Neural cell (in vitro differentiated cells): ENCODE results near the gene HIBCH. TPM values are rescaled to one million over a fixed set of nuclear protein-coding genes. Genes with fewer than 3 reads are reported as not detected.

Experiments used
- H2AFZ ChIP-seq: fragments of 200-600, 300-800 bp; sonication (generic), shearing (Covaris generic); 2 replicates; pipeline ENCODE4 v1.6.0; 2014; ENCODE audit warnings: low read depth, mild to moderate bottlenecking, antibody characterized with exemption, low read length, moderate library complexity
- H3F3A ChIP-seq: fragments of 200-600 bp; shearing (Covaris generic); 2 replicates; pipeline ENCODE4 v1.6.1; 2016; ENCODE audit warnings: mild to moderate bottlenecking, moderate library complexity, mixed read lengths, antibody characterized with exemption, low read length; ENCODE audit not compliant: insufficient read depth, poor library complexity, severe bottlenecking
- H3K27ac ChIP-seq: fragments of 200-600, 300-800 bp; sonication (generic), shearing (Covaris generic); 2 replicates; pipeline ENCODE4 v1.5.1; 2014; ENCODE audit warnings: mild to moderate bottlenecking, low read length, moderate library complexity
- H3K27me3 ChIP-seq: fragments of 300-800, 200-600 bp; sonication (generic), shearing (Covaris generic); 2 replicates; pipeline ENCODE4 v1.6.0; 2014; ENCODE audit warnings: mild to moderate bottlenecking, low read depth, low read length, moderate library complexity; ENCODE audit not compliant: insufficient read depth
- H3K36me3 ChIP-seq: fragments of 300-800, 200-600 bp; sonication (generic), shearing (Covaris generic); 2 replicates; pipeline ENCODE4 v1.5.1; 2014; ENCODE audit warnings: mild to moderate bottlenecking, antibody characterized with exemption, low read length, moderate library complexity; ENCODE audit not compliant: insufficient read depth
- H3K4me2 ChIP-seq: fragments of 300-800, 200-600 bp; sonication (generic), shearing (Covaris generic); 2 replicates; pipeline ENCODE4 v1.6.0; 2014; ENCODE audit warnings: mild to moderate bottlenecking, low read length
- H3K4me3 ChIP-seq: fragments of 300-800, 200-600 bp; sonication (generic), shearing (Covaris generic); 2 replicates; pipeline ENCODE4 v1.5.1; 2014; ENCODE audit warnings: mild to moderate bottlenecking, low read length, moderate library complexity
- H3K79me2 ChIP-seq: fragments of 200-600 bp; shearing (Covaris generic); replicated peaks from 2 replicates; pipeline ENCODE4 v1.6.0; 2014; ENCODE audit warnings: mild to moderate bottlenecking, low read length, moderate library complexity; ENCODE audit not compliant: insufficient read depth
- H3K9ac ChIP-seq: fragments of 300-800, 200-600 bp; sonication (generic), shearing (Covaris generic); 2 replicates; pipeline ENCODE4 v1.6.1; 2016; ENCODE audit warnings: mild to moderate bottlenecking, low read length, mixed read lengths
- H3K9me2 ChIP-seq: fragments of 200-600 bp; shearing (Covaris generic); 2 replicates; pipeline ENCODE4 v1.6.1; 2016; ENCODE audit warnings: mild to moderate bottlenecking, low read length, mixed read lengths; ENCODE audit not compliant: insufficient read depth
- H3K9me3 ChIP-seq: fragments of 200-600, 300-800 bp; sonication (generic), shearing (Covaris generic); 2 replicates; pipeline ENCODE4 v1.6.1; 2016; ENCODE audit warnings: mild to moderate bottlenecking, mixed run types, low read length, moderate library complexity, mixed read lengths
- H4K20me1 ChIP-seq: fragments of 200-600 bp; shearing (Covaris generic); 2 replicates; pipeline ENCODE4 v1.6.1; 2016; ENCODE audit warnings: mild to moderate bottlenecking, mixed run types; ENCODE audit not compliant: insufficient read depth
- EP300 ChIP-seq: fragments of 450-650 bp; conservative IDR thresholded peaks from 2 replicates; pipeline ENCODE4 v1.6.1; 2014; ENCODE audit warnings: antibody characterized with exemption, mild to moderate bottlenecking, moderate library complexity; ENCODE audit not compliant: poor library complexity, severe bottlenecking
- EZH2 ChIP-seq: fragments of 200-600, 300-800 bp; shearing (Covaris generic), sonication (generic); IDR thresholded peaks from 2 replicates; pipeline ENCODE4 v1.6.1; 2014; ENCODE audit warnings: antibody characterized with exemption, low read length, borderline replicate concordance, mild to moderate bottlenecking; ENCODE audit not compliant: insufficient read depth, poor library complexity, severe bottlenecking
- MXI1 ChIP-seq: fragments of 450-650 bp; conservative IDR thresholded peaks from 2 replicates; pipeline ENCODE4 v1.6.1; 2014; ENCODE audit warnings: antibody characterized with exemption, mild to moderate bottlenecking; ENCODE audit not compliant: poor library complexity, severe bottlenecking
- POLR2AphosphoS5 ChIP-seq: IDR thresholded peaks from 2 replicates; pipeline ENCODE4 v1.6.1; 2012
- RAD21 ChIP-seq: fragments of 450-650 bp; conservative IDR thresholded peaks from 2 replicates; pipeline ENCODE4 v1.6.1; 2014; ENCODE audit warnings: antibody characterized with exemption, mild to moderate bottlenecking, moderate library complexity
- SMC3 ChIP-seq: fragments of 450-650 bp; conservative IDR thresholded peaks from 2 replicates; pipeline ENCODE4 v1.6.1; 2014; ENCODE audit warnings: antibody characterized with exemption, mild to moderate bottlenecking, moderate library complexity; ENCODE audit not compliant: poor library complexity
- TAF1 ChIP-seq: IDR thresholded peaks from 2 replicates; pipeline ENCODE4 v1.6.1; 2012; ENCODE audit warnings: low read depth
- polyA plus RNA-seq: library from polyadenylated mRNA; depleted of rRNA; stranded (reverse); fragments of >200 nt; gene quantifications from 2 replicates; pipeline ENCODE4 v1.2.3, GENCODE V29; 2014
- TF ChIP-seq, protein P1 (sequence below): IDR thresholded peaks from 2 replicates; pipeline ENCODE4 v1.6.1; 2012; ENCODE audit warnings: borderline replicate concordance
- TF ChIP-seq, protein P2 (sequence below): fragments of 450-650 bp; IDR thresholded peaks from 2 replicates; pipeline ENCODE4 v1.5.1; 2014; ENCODE audit warnings: antibody characterized with exemption, mild to moderate bottlenecking, moderate library complexity; ENCODE audit not compliant: poor library complexity, severe bottlenecking

Gene HIBCH
- polyA plus RNA-seq, 1 donor from 2014 or later, result 17.8 TPM

DNA sequence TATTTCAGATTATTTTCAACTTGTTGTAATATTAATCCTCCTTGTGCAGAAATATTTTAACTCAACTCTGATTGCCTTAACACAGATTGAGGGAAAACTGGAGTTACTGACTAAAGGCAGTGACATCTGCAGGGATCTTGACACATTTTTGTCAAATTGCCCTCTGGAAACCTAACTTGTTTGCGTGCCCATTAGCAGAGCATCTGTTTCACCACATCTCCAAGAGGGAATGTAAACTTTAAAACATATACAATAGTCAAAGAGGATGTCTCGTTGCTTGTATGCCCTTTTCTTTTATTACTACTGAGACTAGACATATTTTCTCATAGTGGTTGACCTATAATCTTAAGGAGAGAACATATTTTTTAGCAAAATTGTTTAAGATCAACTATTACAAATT is 38.0 kb upstream of the HIBCH start:
- TF ChIP-seq TAF1, result no peak
- TF ChIP-seq, protein P1, sequence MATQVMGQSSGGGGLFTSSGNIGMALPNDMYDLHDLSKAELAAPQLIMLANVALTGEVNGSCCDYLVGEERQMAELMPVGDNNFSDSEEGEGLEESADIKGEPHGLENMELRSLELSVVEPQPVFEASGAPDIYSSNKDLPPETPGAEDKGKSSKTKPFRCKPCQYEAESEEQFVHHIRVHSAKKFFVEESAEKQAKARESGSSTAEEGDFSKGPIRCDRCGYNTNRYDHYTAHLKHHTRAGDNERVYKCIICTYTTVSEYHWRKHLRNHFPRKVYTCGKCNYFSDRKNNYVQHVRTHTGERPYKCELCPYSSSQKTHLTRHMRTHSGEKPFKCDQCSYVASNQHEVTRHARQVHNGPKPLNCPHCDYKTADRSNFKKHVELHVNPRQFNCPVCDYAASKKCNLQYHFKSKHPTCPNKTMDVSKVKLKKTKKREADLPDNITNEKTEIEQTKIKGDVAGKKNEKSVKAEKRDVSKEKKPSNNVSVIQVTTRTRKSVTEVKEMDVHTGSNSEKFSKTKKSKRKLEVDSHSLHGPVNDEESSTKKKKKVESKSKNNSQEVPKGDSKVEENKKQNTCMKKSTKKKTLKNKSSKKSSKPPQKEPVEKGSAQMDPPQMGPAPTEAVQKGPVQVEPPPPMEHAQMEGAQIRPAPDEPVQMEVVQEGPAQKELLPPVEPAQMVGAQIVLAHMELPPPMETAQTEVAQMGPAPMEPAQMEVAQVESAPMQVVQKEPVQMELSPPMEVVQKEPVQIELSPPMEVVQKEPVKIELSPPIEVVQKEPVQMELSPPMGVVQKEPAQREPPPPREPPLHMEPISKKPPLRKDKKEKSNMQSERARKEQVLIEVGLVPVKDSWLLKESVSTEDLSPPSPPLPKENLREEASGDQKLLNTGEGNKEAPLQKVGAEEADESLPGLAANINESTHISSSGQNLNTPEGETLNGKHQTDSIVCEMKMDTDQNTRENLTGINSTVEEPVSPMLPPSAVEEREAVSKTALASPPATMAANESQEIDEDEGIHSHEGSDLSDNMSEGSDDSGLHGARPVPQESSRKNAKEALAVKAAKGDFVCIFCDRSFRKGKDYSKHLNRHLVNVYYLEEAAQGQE, result no peak
- no peak for TF ChIP-seq SMC3
- TF ChIP-seq MXI1, result no peak
- no peak for TF ChIP-seq POLR2AphosphoS5
- no peak for TF ChIP-seq EP300
- TF ChIP-seq RAD21, result no peak
- TF ChIP-seq, protein P2, sequence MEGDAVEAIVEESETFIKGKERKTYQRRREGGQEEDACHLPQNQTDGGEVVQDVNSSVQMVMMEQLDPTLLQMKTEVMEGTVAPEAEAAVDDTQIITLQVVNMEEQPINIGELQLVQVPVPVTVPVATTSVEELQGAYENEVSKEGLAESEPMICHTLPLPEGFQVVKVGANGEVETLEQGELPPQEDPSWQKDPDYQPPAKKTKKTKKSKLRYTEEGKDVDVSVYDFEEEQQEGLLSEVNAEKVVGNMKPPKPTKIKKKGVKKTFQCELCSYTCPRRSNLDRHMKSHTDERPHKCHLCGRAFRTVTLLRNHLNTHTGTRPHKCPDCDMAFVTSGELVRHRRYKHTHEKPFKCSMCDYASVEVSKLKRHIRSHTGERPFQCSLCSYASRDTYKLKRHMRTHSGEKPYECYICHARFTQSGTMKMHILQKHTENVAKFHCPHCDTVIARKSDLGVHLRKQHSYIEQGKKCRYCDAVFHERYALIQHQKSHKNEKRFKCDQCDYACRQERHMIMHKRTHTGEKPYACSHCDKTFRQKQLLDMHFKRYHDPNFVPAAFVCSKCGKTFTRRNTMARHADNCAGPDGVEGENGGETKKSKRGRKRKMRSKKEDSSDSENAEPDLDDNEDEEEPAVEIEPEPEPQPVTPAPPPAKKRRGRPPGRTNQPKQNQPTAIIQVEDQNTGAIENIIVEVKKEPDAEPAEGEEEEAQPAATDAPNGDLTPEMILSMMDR, result no peak
- no peak for TF ChIP-seq EZH2
- H3K27ac ChIP-seq, result no peak overlapping the region
- no peaks in the 10 kb centered on the region for H3K9me2 ChIP-seq

DNA sequence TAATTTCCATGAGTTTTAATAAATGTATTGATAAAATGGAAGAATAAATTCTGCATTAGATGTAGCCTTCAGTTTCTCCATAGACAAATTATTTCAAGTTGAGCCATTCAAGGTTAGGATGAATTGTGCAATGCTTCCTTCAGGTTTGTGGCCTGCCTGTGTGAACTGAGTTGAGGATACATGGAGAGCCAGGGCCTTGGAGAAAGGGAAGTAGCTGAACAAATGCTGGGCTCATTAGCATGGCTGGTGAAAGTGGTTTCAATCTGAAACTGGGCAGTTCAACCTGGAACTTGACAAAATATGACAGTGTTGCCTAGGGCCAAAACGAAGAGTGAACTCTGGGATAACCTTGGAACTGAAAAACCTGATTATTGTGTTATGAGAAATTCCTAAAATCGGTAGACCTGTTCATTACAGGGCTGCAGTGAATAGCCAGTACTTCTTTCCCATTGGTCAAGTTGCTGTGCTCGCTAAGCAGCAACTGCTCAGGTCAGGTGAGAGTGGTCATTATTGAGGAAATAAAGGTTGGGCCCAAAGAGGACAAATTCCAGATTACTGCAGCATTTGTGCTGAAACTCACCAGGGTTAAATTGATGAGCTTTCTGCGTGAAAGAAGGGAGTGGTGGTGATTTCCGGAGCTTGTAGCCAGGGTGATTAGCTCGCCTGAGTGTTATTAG is 36.5 kb upstream of the HIBCH start:
- H3K79me2 ChIP-seq, result no peaks in the 10 kb centered on the region
- no peaks in the 10 kb centered on the region for H3K9me3 ChIP-seq
- no peak overlapping the region for H3K27ac ChIP-seq
- no peaks in the 10 kb centered on the region for H3K27me3 ChIP-seq
- H3K9ac ChIP-seq, result no peak overlapping the region
- H3K4me3 ChIP-seq, result no peak overlapping the region
- no peak overlapping the region for H2AFZ ChIP-seq
- TF ChIP-seq, protein P1, result no peak
- TF ChIP-seq EZH2, result no peak
- TF ChIP-seq EP300, result no peak
- no peak for TF ChIP-seq POLR2AphosphoS5
- TF ChIP-seq MXI1, result no peak
- TF ChIP-seq, protein P2, result no peak
- no peak for TF ChIP-seq SMC3
- TF ChIP-seq TAF1, result no peak
- TF ChIP-seq RAD21, result no peak
- no peak overlapping the region for H3K4me2 ChIP-seq
- no peaks in the 10 kb centered on the region for H4K20me1 ChIP-seq
- H3F3A ChIP-seq, result no peaks in the 10 kb centered on the region
- H3K9me2 ChIP-seq, result no peaks in the 10 kb centered on the region
- H3K36me3 ChIP-seq, result no peaks in the 10 kb centered on the region

More for the DNA sequence above, 38.0 kb upstream of the HIBCH start:
- H4K20me1 ChIP-seq, result no peaks in the 10 kb centered on the region
- no peaks in the 10 kb centered on the region for H3F3A ChIP-seq
- no peaks in the 10 kb centered on the region for H3K9me3 ChIP-seq
- no peak overlapping the region for H3K9ac ChIP-seq
- H3K4me3 ChIP-seq, result no peak overlapping the region
- H3K79me2 ChIP-seq, result no peaks in the 10 kb centered on the region
- H2AFZ ChIP-seq, result no peak overlapping the region
- H3K27me3 ChIP-seq, result no peaks in the 10 kb centered on the region
- no peaks in the 10 kb centered on the region for H3K36me3 ChIP-seq
- no peak overlapping the region for H3K4me2 ChIP-seq
